A673 (cell line): Measurements from ENCODE around the gene CKB.
"Not testable (repeated sequence)": the region's sequence is repeated elsewhere in the genome, so short reads cannot be mapped to it uniquely, and the experiment has no call there.

Experiments
- EZH2 ChIP-seq: fragments of 200-600 bp; sonication (generic); IDR thresholded peaks from 2 replicates; pipeline ENCODE4 v1.6.1; 2017; ENCODE audit warnings: borderline replicate concordance, low read depth, mild to moderate bottlenecking, mixed read lengths, antibody characterized with exemption, low read length; ENCODE audit not compliant: poor library complexity, severe bottlenecking
- TF ChIP-seq, protein P1 (sequence below): fragments of 300-800, 200-600 bp; sonication (generic); conservative IDR thresholded peaks from 2 replicates; pipeline ENCODE4 v1.5.1; 2017; ENCODE audit warnings: low read depth, mild to moderate bottlenecking, antibody characterized with exemption, low read length, moderate library complexity, mixed read lengths

DNA sequence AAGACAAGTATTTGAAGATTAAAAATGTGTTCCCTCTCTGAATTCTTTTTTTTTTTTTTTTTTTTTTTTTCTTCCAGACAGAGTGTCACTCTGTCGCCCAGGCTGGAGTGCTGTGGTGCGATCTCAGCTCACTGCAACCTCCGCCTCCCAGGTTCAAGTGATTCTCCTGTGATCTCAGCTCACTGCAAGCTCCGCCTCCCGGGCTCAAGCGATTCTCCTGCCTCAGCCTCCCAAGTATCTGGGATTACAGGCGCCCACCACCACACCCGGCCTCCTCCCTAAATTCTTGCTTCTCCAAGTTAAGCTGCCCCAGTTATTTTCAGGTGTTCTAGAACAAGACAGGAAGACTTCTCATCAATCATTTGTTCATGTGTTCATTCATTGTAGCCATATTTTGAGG, 10.4 kb downstream of the CKB start:
- TF ChIP-seq EZH2, result not testable (repeated sequence)
- TF ChIP-seq, protein P1, sequence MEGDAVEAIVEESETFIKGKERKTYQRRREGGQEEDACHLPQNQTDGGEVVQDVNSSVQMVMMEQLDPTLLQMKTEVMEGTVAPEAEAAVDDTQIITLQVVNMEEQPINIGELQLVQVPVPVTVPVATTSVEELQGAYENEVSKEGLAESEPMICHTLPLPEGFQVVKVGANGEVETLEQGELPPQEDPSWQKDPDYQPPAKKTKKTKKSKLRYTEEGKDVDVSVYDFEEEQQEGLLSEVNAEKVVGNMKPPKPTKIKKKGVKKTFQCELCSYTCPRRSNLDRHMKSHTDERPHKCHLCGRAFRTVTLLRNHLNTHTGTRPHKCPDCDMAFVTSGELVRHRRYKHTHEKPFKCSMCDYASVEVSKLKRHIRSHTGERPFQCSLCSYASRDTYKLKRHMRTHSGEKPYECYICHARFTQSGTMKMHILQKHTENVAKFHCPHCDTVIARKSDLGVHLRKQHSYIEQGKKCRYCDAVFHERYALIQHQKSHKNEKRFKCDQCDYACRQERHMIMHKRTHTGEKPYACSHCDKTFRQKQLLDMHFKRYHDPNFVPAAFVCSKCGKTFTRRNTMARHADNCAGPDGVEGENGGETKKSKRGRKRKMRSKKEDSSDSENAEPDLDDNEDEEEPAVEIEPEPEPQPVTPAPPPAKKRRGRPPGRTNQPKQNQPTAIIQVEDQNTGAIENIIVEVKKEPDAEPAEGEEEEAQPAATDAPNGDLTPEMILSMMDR, result not testable (repeated sequence)
